Esophagus muscularis mucosa (tissue), 4 donors: ENCODE measurements around the gene NID2. TPM values are rescaled to one million over a fixed set of nuclear protein-coding genes. Genes with fewer than 3 reads are reported as not detected.

Source experiments
- DNase-seq: peaks from one replicate; pipeline ENCODE4 v3.0.0-alpha.2; 2017; ENCODE audit errors: extremely low spot score
- H3K27ac ChIP-seq, 4 donors: fragments of 200-600 bp; sonication (generic); replicated peaks in 1 of 4; 1 replicate in 3 of 4; 2 replicates in 1 of 4; pipeline ENCODE4 v1.5.1; 2016 to 2019; ENCODE audit warnings: mild to moderate bottlenecking in 1 of 4
- H3K27me3 ChIP-seq, 4 donors: fragments of 200-600 bp; sonication (generic); one replicate each; pipeline versions ENCODE4 v1.5.1 to v1.6.0; 2016 to 2019
- H3K36me3 ChIP-seq, 4 donors: fragments of 200-600 bp; sonication (generic); one replicate each; pipeline ENCODE4 v1.5.1; 2016 to 2019
- H3K4me1 ChIP-seq, 4 donors: fragments of 200-600 bp; sonication (generic); one replicate each; pipeline ENCODE4 v1.5.1; 2016 to 2019
- H3K4me3 ChIP-seq, 4 donors: fragments of 200-600 bp; sonication (generic); 1 replicate in 2 of 4; 2 replicates in 2 of 4; pipeline ENCODE4 v1.5.1; 2016 to 2019; ENCODE audit warnings: mild to moderate bottlenecking in 4 of 4, moderate library complexity in 1 of 4
- H3K9me3 ChIP-seq, 4 donors: fragments of 200-600 bp; sonication (generic); 1 replicate in 3 of 4; 2 replicates in 1 of 4; pipeline ENCODE4 v1.5.1; 2016 to 2019
- CTCF ChIP-seq, 3 experiments: fragments of 200-600 bp in 2 of 3; fragments of 450-650 bp in 1 of 3; sonication (generic) in 2 of 3; IDR thresholded peaks; one replicate each; pipeline ENCODE4 v1.5.1; 2017 to 2019; ENCODE audit warnings: antibody characterized with exemption in 3 of 3, mild to moderate bottlenecking in 2 of 3, moderate library complexity in 1 of 3
- EP300 ChIP-seq: sonication (generic); formaldehyde crosslinking; IDR thresholded peaks from one replicate; pipeline ENCODE4 v1.6.1; 2017; ENCODE audit warnings: antibody characterized with exemption
- POLR2A ChIP-seq: fragments of 450-650 bp; IDR thresholded peaks from one replicate; pipeline ENCODE4 v1.6.1; 2017; ENCODE audit warnings: antibody characterized with exemption, moderate library complexity, mild to moderate bottlenecking, low read depth
- POLR2AphosphoS5 ChIP-seq, 2 donors: sonication (generic); formaldehyde crosslinking; IDR thresholded peaks; one replicate each; pipeline ENCODE4 v1.6.1; 2017; ENCODE audit warnings: antibody characterized with exemption in 2 of 2
- WGBS: methylation state at CpG from one replicate; pipeline ENCODE4 v1.1.5; 2018; 5-methylcytosine and 5-hydroxymethylcytosine counted together
- intact Hi-C: fragments of 100-400 bp; cut with DNase I; formaldehyde crosslinking; loops from one replicate; pipeline ENCODE4 v1.15.1; 2023
- total RNA-seq, 4 donors: library from RNA; depleted of rRNA; stranded (reverse); fragments of >200 nt; gene quantifications; one replicate each; pipeline versions ENCODE4 v1.1.0 to v1.2.1, GENCODE V29; 2016

NID2 gene
- total RNA-seq, 4 donors from 2014 or later = 40.4 to 77.2 (median 57.5) TPM

DNA sequence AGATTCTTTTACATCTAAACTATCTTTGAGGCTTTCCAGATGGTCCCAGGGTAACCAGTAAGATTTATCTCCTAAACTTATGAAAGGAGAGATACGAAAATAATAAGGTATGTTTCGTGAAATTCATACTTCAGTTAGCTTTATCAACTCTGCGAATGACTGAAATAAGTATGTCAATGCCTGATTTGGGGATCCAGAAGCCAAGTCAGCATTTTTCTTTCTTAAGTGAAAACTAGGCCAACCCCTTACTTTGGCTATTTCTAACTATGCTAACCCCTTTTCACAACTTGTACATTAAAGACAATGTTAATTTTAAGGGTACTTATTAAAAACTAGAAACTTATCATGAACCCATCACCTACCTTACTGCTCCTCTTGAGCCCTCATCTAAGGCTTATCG is 26.9 kb upstream of the NID2 start:
- Histone ChIP-seq H3K9me3 (no peaks in the 10 kb centered on the region), H3K4me3 (no peak overlapping the region), H3K4me1 (no peaks in the 10 kb centered on the region), H3K27me3 (no peaks in the 10 kb centered on the region), H3K36me3 (no peaks in the 10 kb centered on the region), H3K27ac (no peak overlapping the region)
- no peak for DNase-seq
- no peak for TF ChIP-seq EP300
- TF ChIP-seq POLR2AphosphoS5 (IDR thresholded peaks at IDR 0.05) = no peak
- no peak for TF ChIP-seq CTCF (IDR thresholded peaks at IDR 0.05)
- intact Hi-C loops = no loop called here
- whole genome bisulfite sequencing = 87% methylated on average over 4 of the region's 4 CpGs

- Histone ChIP-seq H3K36me3 (no peaks in the 10 kb centered on the region), H3K27me3 (no peaks in the 10 kb centered on the region), H3K27ac (no peak overlapping the region), H3K9me3 (no peaks in the 10 kb centered on the region), H3K4me1 (no peaks in the 10 kb centered on the region), H3K4me3 (no peak overlapping the region)
- TF ChIP-seq POLR2A (no peak), POLR2AphosphoS5 (IDR thresholded peaks at IDR 0.05) (no peak), EP300 (no peak)
- DNase-seq = peak; percentile 31
- intact Hi-C loops = no loop called here
- 67% methylated on average over 3 of the region's 3 CpGs for WGBS
Observed at GRCh38 chr14:52095336-52095735, 26.5 kb upstream of the NID2 start.

DNA sequence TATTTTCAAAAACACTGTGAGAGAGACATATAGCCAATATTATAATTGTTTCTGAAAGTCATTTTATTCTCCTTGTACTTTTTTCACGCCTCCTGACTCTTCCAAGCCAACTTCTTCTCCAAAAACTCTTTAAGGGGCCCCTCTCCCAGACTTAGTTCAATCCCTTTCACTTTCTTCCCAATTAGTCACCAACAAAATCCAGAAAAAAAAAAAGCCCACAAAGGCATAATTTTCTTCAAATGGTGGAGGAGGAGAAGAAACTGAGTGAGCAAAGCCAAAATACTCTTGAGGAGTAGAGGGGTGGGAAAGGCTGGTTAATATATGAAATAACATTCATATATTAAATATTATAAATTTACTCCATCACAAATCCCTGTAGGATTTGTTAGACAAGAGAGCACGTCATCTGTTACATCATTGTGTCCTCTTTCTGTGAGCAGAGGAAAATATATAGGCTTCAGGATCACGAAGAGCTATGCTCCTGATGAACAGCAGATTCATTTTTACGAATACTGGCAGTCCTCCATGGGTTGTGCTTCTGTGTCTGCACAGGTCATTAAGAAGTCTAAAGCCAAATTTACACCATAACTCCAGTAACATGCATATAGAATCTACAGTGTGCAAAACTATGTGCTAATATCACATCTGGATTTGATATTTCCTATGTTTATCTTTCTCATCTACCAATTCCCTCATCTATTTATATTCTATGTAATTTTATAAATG is 25.9 kb upstream of the NID2 start:
- Histone ChIP-seq H3K4me3 (no peak overlapping the region), H3K4me1 (no peaks in the 10 kb centered on the region), H3K27ac (no peak overlapping the region), H3K36me3 (no peaks in the 10 kb centered on the region), H3K9me3 (no peaks in the 10 kb centered on the region), H3K27me3 (no peaks in the 10 kb centered on the region)
- DNase-seq = no peak
- intact Hi-C loops = no loop called here
- TF ChIP-seq EP300 = no peak
- TF ChIP-seq CTCF (IDR thresholded peaks at IDR 0.05) = no peak
- TF ChIP-seq POLR2A = no peak
- TF ChIP-seq POLR2AphosphoS5 (IDR thresholded peaks at IDR 0.05) = no peak
- WGBS = 52% methylated on average over 4 of the region's 4 CpGs

- Histone ChIP-seq H3K4me3 (no peak overlapping the region), H3K36me3 (no peaks in the 10 kb centered on the region), H3K27me3 (no peaks in the 10 kb centered on the region), H3K4me1 (peaks cover 0 to 11% (median 3%) of the 10 kb centered on the region in 4 donors), H3K9me3 (no peaks in the 10 kb centered on the region), H3K27ac (no peak overlapping the region)
- TF ChIP-seq POLR2A = no peak
- no peak for TF ChIP-seq POLR2AphosphoS5 (IDR thresholded peaks at IDR 0.05)
- no peak for TF ChIP-seq EP300
- DNase-seq = peak; percentile 70
- intact Hi-C loops = no loop called here
Observed at GRCh38 chr14:52091928-52092327, 23.1 kb upstream of the NID2 start.

DNA sequence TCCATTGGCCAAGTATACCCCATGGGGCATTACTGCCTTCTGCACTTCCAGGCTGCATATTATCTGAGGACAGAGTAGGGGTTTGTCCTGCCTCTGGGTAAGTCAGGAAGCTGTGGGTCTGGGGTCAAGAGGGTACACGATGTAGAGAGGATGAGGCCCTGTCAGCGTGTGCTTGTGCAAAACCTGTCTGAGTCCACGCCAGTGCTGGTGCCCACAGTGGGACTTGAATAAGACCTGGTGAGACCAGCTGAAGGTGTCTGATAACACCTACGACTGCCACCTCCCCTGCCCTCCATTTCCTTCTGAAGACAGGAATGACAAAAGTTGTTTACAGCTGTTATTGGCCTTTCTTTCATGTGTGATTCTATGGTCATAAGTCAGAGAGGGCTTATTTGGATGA is 22.1 kb upstream of the NID2 start:
- no peak overlapping the region for H3K4me3 ChIP-seq
- TF ChIP-seq POLR2A = no peak
- TF ChIP-seq POLR2AphosphoS5 (IDR thresholded peaks at IDR 0.05) = no peak

DNA sequence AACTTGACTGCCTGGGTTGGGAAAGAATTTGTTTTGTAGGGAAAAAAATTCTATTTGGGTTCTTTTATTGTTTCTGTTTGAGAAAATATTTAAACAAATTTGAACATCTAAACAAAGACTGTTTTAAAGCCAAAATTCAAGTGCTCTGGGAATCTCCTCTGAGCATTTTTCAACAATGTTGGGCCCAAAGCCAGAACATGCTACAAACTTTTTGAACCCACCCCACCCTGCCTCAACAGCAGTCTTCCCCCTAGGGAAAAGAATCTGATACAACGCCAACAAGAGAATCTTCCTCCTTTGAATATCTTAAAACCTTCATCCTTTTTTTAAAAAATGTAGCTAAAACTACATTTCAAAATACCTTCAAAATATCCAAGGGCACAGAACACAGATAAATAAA is 20.4 kb upstream of the NID2 start:
- H3K4me1 ChIP-seq = peaks cover 0 to 11% (median 3%) of the 10 kb centered on the region in 4 donors
- no peak overlapping the region for H3K27ac ChIP-seq
- H3K9me3 ChIP-seq = peaks cover 0 to 9% (median 4%) of the 10 kb centered on the region in 4 donors
- H3K27me3 ChIP-seq = no peaks in the 10 kb centered on the region
- TF ChIP-seq POLR2A = no peak
- no peak for TF ChIP-seq EP300
- TF ChIP-seq POLR2AphosphoS5 (IDR thresholded peaks at IDR 0.05) = no peak
- TF ChIP-seq CTCF (IDR thresholded peaks at IDR 0.05) = no peak
- intact Hi-C loops = no loop called here
- no peak overlapping the region for H3K4me3 ChIP-seq
- DNase-seq = no peak
- H3K36me3 ChIP-seq = no peaks in the 10 kb centered on the region
- WGBS = 73% methylated on average over 1 of the region's 1 CpG

More for the DNA sequence above, 22.1 kb upstream of the NID2 start:
- no peak overlapping the region for H3K27ac ChIP-seq
- peaks cover 0 to 11% (median 3%) of the 10 kb centered on the region in 4 donors for H3K4me1 ChIP-seq
- whole genome bisulfite sequencing = 91% methylated on average over 4 of the region's 4 CpGs
- no peaks in the 10 kb centered on the region for H3K36me3 ChIP-seq
- no peaks in the 10 kb centered on the region for H3K27me3 ChIP-seq
- intact Hi-C loops = no loop called here
- peak; percentile 70 for DNase-seq
- H3K9me3 ChIP-seq = no peaks in the 10 kb centered on the region
